Measurements from ENCODE around the gene APLP2.
"Not testable (repeated sequence)": the region's sequence is repeated elsewhere in the genome, so short reads cannot be mapped to it uniquely, and the experiment has no call there.

APLP2 gene

DNA sequence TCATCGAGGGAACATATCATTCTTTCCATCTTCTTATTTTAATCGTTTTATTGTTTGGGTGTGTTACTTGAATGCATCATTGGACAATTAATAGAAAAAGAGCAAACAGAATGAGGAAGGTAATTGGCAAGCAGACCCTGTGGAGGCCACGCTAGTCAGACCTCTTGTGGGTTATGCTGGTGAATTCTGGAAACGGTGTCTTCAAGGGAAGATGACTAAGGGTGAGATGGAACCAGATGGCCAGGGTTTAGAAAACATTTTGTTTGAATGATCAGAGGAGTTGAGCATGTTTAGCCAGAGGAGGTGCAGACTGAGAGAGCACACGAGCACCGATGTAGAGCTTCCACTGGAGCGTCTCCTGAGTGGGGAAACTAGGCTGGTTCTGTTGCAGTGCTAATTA lies 98.4 kb downstream of the APLP2 start:
- H3K27me3 ChIP-seq (ENCODE audit: low read length), result no peaks in the 10 kb centered on the region
- H3K9ac ChIP-seq (ENCODE audit: low read length), result peak overlapping the region; percentile 21
- H3K27ac ChIP-seq (ENCODE audit: low read depth, low read length), result peak overlapping the region; percentile 93
- H3K36me3 ChIP-seq (ENCODE audit: low read length), result no peaks in the 10 kb centered on the region
- no peaks in the 10 kb centered on the region for H3K9me3 ChIP-seq (ENCODE audit: insufficient read depth, low read length)
- H3K79me2 ChIP-seq (ENCODE audit: insufficient read depth, low read length), result peaks cover 96% of the 10 kb centered on the region
- peak overlapping the region; percentile 23 for H3K4me3 ChIP-seq (ENCODE audit: insufficient read depth, low read length, poor library complexity, severe bottlenecking)
- no peak overlapping the region for H2AFZ ChIP-seq (ENCODE audit: low read depth, low read length, severe bottlenecking)
- no peak for TF ChIP-seq EZH2phosphoT487 (conservative IDR thresholded peaks at IDR 0.05; ENCODE audit: low read length)
- TF ChIP-seq, protein P1, sequence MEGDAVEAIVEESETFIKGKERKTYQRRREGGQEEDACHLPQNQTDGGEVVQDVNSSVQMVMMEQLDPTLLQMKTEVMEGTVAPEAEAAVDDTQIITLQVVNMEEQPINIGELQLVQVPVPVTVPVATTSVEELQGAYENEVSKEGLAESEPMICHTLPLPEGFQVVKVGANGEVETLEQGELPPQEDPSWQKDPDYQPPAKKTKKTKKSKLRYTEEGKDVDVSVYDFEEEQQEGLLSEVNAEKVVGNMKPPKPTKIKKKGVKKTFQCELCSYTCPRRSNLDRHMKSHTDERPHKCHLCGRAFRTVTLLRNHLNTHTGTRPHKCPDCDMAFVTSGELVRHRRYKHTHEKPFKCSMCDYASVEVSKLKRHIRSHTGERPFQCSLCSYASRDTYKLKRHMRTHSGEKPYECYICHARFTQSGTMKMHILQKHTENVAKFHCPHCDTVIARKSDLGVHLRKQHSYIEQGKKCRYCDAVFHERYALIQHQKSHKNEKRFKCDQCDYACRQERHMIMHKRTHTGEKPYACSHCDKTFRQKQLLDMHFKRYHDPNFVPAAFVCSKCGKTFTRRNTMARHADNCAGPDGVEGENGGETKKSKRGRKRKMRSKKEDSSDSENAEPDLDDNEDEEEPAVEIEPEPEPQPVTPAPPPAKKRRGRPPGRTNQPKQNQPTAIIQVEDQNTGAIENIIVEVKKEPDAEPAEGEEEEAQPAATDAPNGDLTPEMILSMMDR (IDR thresholded peaks at IDR 0.05; ENCODE audit: insufficient read depth, low read length, poor library complexity, severe bottlenecking), result no peak
- peak overlapping the region; percentile 80 for H3K4me2 ChIP-seq (ENCODE audit: low read depth, low read length, poor library complexity, severe bottlenecking)
- no peaks in the 10 kb centered on the region for H4K20me1 ChIP-seq (ENCODE audit: low read depth, low read length)
- H3K9me2 ChIP-seq (replicated peaks; ENCODE audit: insufficient read depth, low read length), result no peaks in the 10 kb centered on the region
- peaks cover 41% of the 10 kb centered on the region for H3F3A ChIP-seq (ENCODE audit: insufficient read depth)

GRCh38 chr11:130170345-130170744 lies 100.7 kb downstream of the APLP2 start:
- Histone ChIP-seq H3K9me2 (replicated peaks; ENCODE audit: insufficient read depth, low read length) (no peaks in the 10 kb centered on the region), H4K20me1 (ENCODE audit: low read depth, low read length) (no peaks in the 10 kb centered on the region), H3K27ac (ENCODE audit: low read depth, low read length) (peak overlapping the region; percentile 89), H3K79me2 (ENCODE audit: insufficient read depth, low read length) (peaks cover 98% of the 10 kb centered on the region), H3K36me3 (ENCODE audit: low read length) (0 out of 2 replicates have a peak, but pooled peaks cover 2% of the 10 kb centered on the region), H2AFZ (ENCODE audit: low read depth, low read length, severe bottlenecking) (no peak overlapping the region), H3K27me3 (ENCODE audit: low read length) (no peaks in the 10 kb centered on the region), H3K4me3 (ENCODE audit: insufficient read depth, low read length, poor library complexity, severe bottlenecking) (peak overlapping the region; percentile 45), H3K9ac (ENCODE audit: low read length) (peak overlapping the region; percentile 48), H3K4me2 (ENCODE audit: low read depth, low read length, poor library complexity, severe bottlenecking) (peak overlapping the region; percentile 80), H3F3A (ENCODE audit: insufficient read depth) (peaks cover 38% of the 10 kb centered on the region), H3K9me3 (ENCODE audit: insufficient read depth, low read length) (no peaks in the 10 kb centered on the region)
- no peak for TF ChIP-seq EZH2phosphoT487 (conservative IDR thresholded peaks at IDR 0.05; ENCODE audit: low read length)
- TF ChIP-seq, protein P1 (IDR thresholded peaks at IDR 0.05; ENCODE audit: insufficient read depth, low read length, poor library complexity, severe bottlenecking), result no peak

- Histone ChIP-seq H3K79me2 (ENCODE audit: insufficient read depth, low read length) (peaks cover 93% of the 10 kb centered on the region), H4K20me1 (ENCODE audit: low read depth, low read length) (no peaks in the 10 kb centered on the region), H3K9me2 (replicated peaks; ENCODE audit: insufficient read depth, low read length) (no peaks in the 10 kb centered on the region), H3K9ac (ENCODE audit: low read length) (peak overlapping the region; percentile 38), H3K4me3 (ENCODE audit: insufficient read depth, low read length, poor library complexity, severe bottlenecking) (peak overlapping the region; percentile 30), H3K4me2 (ENCODE audit: low read depth, low read length, poor library complexity, severe bottlenecking) (peak overlapping the region; percentile 80), H3F3A (ENCODE audit: insufficient read depth) (peaks cover 33% of the 10 kb centered on the region; the same call in 1 of the 2 replicates), H3K36me3 (ENCODE audit: low read length) (0 out of 2 replicates have a peak, but pooled peaks cover 2% of the 10 kb centered on the region), H3K27ac (ENCODE audit: low read depth, low read length) (peak overlapping the region; percentile 89), H2AFZ (ENCODE audit: low read depth, low read length, severe bottlenecking) (no peak overlapping the region), H3K27me3 (ENCODE audit: low read length) (no peaks in the 10 kb centered on the region), H3K9me3 (ENCODE audit: insufficient read depth, low read length) (no peaks in the 10 kb centered on the region)
- TF ChIP-seq, protein P1 (IDR thresholded peaks at IDR 0.05; ENCODE audit: insufficient read depth, low read length, poor library complexity, severe bottlenecking), result no peak
- no peak for TF ChIP-seq EZH2phosphoT487 (conservative IDR thresholded peaks at IDR 0.05; ENCODE audit: low read length)
These were observed 101.8 kb downstream of the APLP2 start for GRCh38 chr11:130171534-130171933.

DNA sequence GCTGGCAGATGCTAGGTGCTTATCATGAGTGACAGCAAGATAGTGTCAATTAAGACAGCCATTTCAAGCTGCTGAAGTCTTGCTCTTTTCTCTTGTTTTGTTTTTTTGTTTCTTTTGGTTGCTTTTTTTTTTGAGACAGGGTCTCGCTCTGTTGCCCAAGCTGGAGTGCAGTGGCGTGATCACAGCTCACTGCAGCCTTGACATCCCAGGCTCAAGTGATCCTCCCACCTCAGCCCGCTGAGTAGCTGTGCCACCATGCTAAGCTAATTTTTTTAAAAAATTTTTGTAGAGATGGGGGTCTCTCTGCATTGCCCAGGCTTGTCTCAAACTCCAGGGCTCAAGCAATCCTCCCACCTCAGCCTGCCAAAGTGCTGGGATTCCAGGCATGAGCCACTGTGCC lies 102.3 kb downstream of the APLP2 start:
- H3K9ac ChIP-seq (ENCODE audit: low read length), result peak overlapping the region; percentile 38; the same call in 1 of the 2 replicates
- H3F3A ChIP-seq (ENCODE audit: insufficient read depth), result peaks cover 30% of the 10 kb centered on the region; the same call in 1 of the 2 replicates
- peaks cover 94% of the 10 kb centered on the region for H3K79me2 ChIP-seq (ENCODE audit: insufficient read depth, low read length)
- not testable (repeated sequence) for H3K9me3 ChIP-seq (ENCODE audit: insufficient read depth, low read length); H4K20me1 ChIP-seq (ENCODE audit: low read depth, low read length); H2AFZ ChIP-seq (ENCODE audit: low read depth, low read length, severe bottlenecking); H3K36me3 ChIP-seq (ENCODE audit: low read length); H3K9me2 ChIP-seq (replicated peaks; ENCODE audit: insufficient read depth, low read length); H3K27me3 ChIP-seq (ENCODE audit: low read length); H3K4me3 ChIP-seq (ENCODE audit: insufficient read depth, low read length, poor library complexity, severe bottlenecking)
- peak overlapping the region; percentile 89 for H3K27ac ChIP-seq (ENCODE audit: low read depth, low read length)
- peak overlapping the region; percentile 80 for H3K4me2 ChIP-seq (ENCODE audit: low read depth, low read length, poor library complexity, severe bottlenecking)
